SK-MEL-5 (cell line): ENCODE measurements around the gene VIPR2. TPM values are rescaled to one million over a fixed set of nuclear protein-coding genes. Genes with fewer than 3 reads are reported as not detected.
A peak's percentile ranks its signal among the peaks of the same experiment; 100 is the strongest.

Source experiments
- DNase-seq: peaks from one replicate; pipeline ENCODE4 v3.0.0-alpha.2; 2016; ENCODE audit warnings: low read depth, low spot score
- in situ Hi-C: cut with HindIII; loops from 2 replicates; pipeline ENCODE4 v1.10.0; 2016; ENCODE audit warnings: low sequenced_read_pairs, high pct_unique_total_duplicates, low pct_unique_long_range_greater_than_20kb
- total RNA-seq: library from RNA; depleted of rRNA; stranded (reverse); fragments of >200 nt; shearing (Covaris generic); gene quantifications from 2 replicates; pipeline ENCODE4 v1.2.3, GENCODE V29; 2014

VIPR2 gene
- total RNA-seq, 1 experiment from 2014 or later, result not detected

- in situ Hi-C loops, result no loop called here
- no peak for DNase-seq
Measured at GRCh38 chr7:159032322-159032721, 112.3 kb downstream of the VIPR2 start.

GRCh38 chr7:159031750-159032149 lies 112.9 kb downstream of the VIPR2 start:
- in situ Hi-C loops, result no loop called here
- no peak for DNase-seq

- no peak for DNase-seq
- in situ Hi-C loops, result no loop called here
Measured at GRCh38 chr7:159031135-159031701, 113.4 kb downstream of the VIPR2 start.

- in situ Hi-C loops, result no loop called here
- DNase-seq, result no peak
Measured at GRCh38 chr7:159030490-159031134, 114.1 kb downstream of the VIPR2 start.

- DNase-seq, result no peak
- in situ Hi-C loops, result no loop called here
Measured at GRCh38 chr7:159028508-159029401, 115.9 kb downstream of the VIPR2 start.

GRCh38 chr7:159027789-159028507 lies 116.7 kb downstream of the VIPR2 start:
- no peak for DNase-seq
- in situ Hi-C loops, result no loop called here

GRCh38 chr7:159027056-159027788 lies 117.4 kb downstream of the VIPR2 start:
- peak; percentile 42 for DNase-seq
- in situ Hi-C loops, result no loop called here

GRCh38 chr7:159026271-159027055 lies 118.2 kb downstream of the VIPR2 start:
- in situ Hi-C loops, result no loop called here
- DNase-seq, result no peak

- DNase-seq, result no peak
- in situ Hi-C loops, result no loop called here
Measured at GRCh38 chr7:159025161-159025779, 119.4 kb downstream of the VIPR2 start.

GRCh38 chr7:159024280-159024951 lies 120.3 kb downstream of the VIPR2 start:
- in situ Hi-C loops, result no loop called here

GRCh38 chr7:159023746-159024145 lies 120.9 kb downstream of the VIPR2 start:
- no peak for DNase-seq
- in situ Hi-C loops, result no loop called here

More at GRCh38 chr7:159024280-159024951, 120.3 kb downstream of the VIPR2 start:
- DNase-seq, result no peak

GRCh38 chr7:159023206-159023605 lies 121.5 kb downstream of the VIPR2 start:
- in situ Hi-C loops, result no loop called here

GRCh38 chr7:159022238-159022993 lies 122.3 kb downstream of the VIPR2 start:
- peak; percentile 33 for DNase-seq
- in situ Hi-C loops, result no loop called here

More at GRCh38 chr7:159023206-159023605, 121.5 kb downstream of the VIPR2 start:
- DNase-seq, result no peak

- peak; percentile 58 for DNase-seq
- in situ Hi-C loops, result no loop called here
Measured at GRCh38 chr7:159020987-159021386, 123.7 kb downstream of the VIPR2 start.

- DNase-seq, result no peak
- in situ Hi-C loops, result no loop called here
Measured at GRCh38 chr7:159019111-159019510, 125.6 kb downstream of the VIPR2 start.
